Loucy (cell line): ENCODE results near the gene ARMC6.

Experiments used
- EZH2phosphoT487 ChIP-seq: fragments of 200-600 bp; IDR thresholded peaks from 2 replicates; pipeline ENCODE4 v1.6.1; 2018; ENCODE audit warnings: antibody characterized with exemption, mild to moderate bottlenecking, moderate library complexity, borderline replicate concordance
- TF ChIP-seq, protein P1 (sequence below): fragments of 200-600 bp; sonication (generic); conservative IDR thresholded peaks from 2 replicates; pipeline ENCODE4 v1.5.1; 2014; ENCODE audit warnings: mild to moderate bottlenecking, antibody characterized with exemption, low read length

DNA sequence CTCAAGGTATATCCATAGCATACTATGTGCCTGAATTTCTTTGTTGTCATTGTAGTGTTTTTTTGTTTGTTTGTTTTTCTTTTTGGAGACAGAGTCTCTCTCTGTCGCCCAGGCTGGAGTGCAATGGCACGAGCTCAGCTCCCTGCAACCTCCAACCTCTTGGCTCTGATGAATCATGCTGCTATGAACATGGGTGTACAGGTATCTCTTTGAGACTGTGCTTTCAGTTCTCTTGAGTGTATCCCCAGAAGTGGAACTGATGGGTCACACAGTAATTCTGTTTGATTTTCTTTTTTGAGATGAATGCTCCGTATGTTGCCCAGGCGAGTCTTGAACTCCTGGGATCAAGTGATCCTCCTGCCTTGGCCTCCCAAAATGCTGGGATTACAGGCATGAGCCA, 16.7 kb downstream of the ARMC6 start:
- TF ChIP-seq, protein P1, sequence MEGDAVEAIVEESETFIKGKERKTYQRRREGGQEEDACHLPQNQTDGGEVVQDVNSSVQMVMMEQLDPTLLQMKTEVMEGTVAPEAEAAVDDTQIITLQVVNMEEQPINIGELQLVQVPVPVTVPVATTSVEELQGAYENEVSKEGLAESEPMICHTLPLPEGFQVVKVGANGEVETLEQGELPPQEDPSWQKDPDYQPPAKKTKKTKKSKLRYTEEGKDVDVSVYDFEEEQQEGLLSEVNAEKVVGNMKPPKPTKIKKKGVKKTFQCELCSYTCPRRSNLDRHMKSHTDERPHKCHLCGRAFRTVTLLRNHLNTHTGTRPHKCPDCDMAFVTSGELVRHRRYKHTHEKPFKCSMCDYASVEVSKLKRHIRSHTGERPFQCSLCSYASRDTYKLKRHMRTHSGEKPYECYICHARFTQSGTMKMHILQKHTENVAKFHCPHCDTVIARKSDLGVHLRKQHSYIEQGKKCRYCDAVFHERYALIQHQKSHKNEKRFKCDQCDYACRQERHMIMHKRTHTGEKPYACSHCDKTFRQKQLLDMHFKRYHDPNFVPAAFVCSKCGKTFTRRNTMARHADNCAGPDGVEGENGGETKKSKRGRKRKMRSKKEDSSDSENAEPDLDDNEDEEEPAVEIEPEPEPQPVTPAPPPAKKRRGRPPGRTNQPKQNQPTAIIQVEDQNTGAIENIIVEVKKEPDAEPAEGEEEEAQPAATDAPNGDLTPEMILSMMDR, result no peak
- no peak for TF ChIP-seq EZH2phosphoT487
